ENCODE data around the gene TIA1. TPM values are rescaled to one million over a fixed set of nuclear protein-coding genes. Genes with fewer than 3 reads are reported as not detected.
"Not testable (repeated sequence)": the region's sequence is repeated elsewhere in the genome, so short reads cannot be mapped to it uniquely, and the experiment has no call there.

TIA1 gene, protein sequence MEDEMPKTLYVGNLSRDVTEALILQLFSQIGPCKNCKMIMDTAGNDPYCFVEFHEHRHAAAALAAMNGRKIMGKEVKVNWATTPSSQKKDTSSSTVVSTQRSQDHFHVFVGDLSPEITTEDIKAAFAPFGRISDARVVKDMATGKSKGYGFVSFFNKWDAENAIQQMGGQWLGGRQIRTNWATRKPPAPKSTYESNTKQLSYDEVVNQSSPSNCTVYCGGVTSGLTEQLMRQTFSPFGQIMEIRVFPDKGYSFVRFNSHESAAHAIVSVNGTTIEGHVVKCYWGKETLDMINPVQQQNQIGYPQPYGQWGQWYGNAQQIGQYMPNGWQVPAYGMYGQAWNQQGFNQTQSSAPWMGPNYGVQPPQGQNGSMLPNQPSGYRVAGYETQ
- total RNA-seq (100 to 1,000 TPM in 4 of 5 donors, 10 to 100 TPM in 1; 94.4 to 154 (median 148) TPM), total RNA-seq (51.2 to 219 (median 112) reads per million in 29 experiments)
- 172 TPM for total RNA-seq (2013)

- Histone ChIP-seq H3K27me3 (replicated peaks in 1 of 2; ENCODE audit: control insufficient read depth in 2 of 2, extremely low read depth in 1 of 2, insufficient read depth in 2 of 2, low read length in 1 of 2) (no peaks in the 10 kb centered on the region), H3K36me3 (ENCODE audit: control insufficient read depth in 2 of 2, extremely low read depth in 1 of 2, insufficient read depth in 1 of 2, low read length in 1 of 2) (no peaks in the 10 kb centered on the region), H3K4me1 (ENCODE audit: control insufficient read depth in 1 of 2, extremely low read depth in 1 of 2, insufficient read depth in 2 of 2, low read length in 2 of 2) (peaks cover 12 to 27% of the 10 kb centered on the region in 2 experiments), H3K4me3 (ENCODE audit: control insufficient read depth in 1 of 2, extremely low read depth in 1 of 2, low read length in 1 of 2) (peak within 1 kb of the TSS; percentile 72 to 89), H3K9me3 (no peaks in the 10 kb centered on the region), H3K27ac (ENCODE audit: low read length) (peak within 1 kb of the TSS; percentile 89)
- no peaks in the 10 kb centered on the region for H3K36me3 Mint-ChIP-seq
- ChIA-PET CTCF (interaction anchor here in 1 of 2 donors (1.0 to 2.1 kb wide), 3 partner anchors 10 to 334 kb away, joined by 3 to 5 read pairs (median 4); partner anchors contain the start of genes FAM136A, MXD1 and PCYOX1), POLR2A (interaction anchor here in 1 of 2 donors (1.1 to 1.6 kb wide), 2 partner anchors 9 to 57 kb away, joined by 3 to 7 read pairs; partner anchors contain the start of genes C2orf42 and PCYOX1)
- peak; percentile 95 to 99 (median 98) for DNase-seq
- peaks cover 4% of the 10 kb centered on the region in 2 donors for H3K27me3 Mint-ChIP-seq
- peak within 1 kb of the TSS; percentile 93 to 100 (median 98) for H3K4me3 Mint-ChIP-seq
- peaks cover 41 to 48% (median 43%) of the 10 kb centered on the region in 3 donors for H3K4me1 Mint-ChIP-seq
- no peaks in the 10 kb centered on the region for H3K9me3 Mint-ChIP-seq
- H3K27ac Mint-ChIP-seq = peak within 1 kb of the TSS; percentile 98 to 99
- peak; percentile 96 to 98 (median 97) for ATAC-seq (replicated peaks in 1 of 4)
- WGBS (ENCODE audit: insufficient coverage) = 0% methylated on average over 39 of the region's 47 CpGs
Observed at GRCh38 chr2:70248181-70248847, at the start of gene TIA1. Gene TIA1, minus strand, starts transcription at chr2:70248628. Its CDS starts 198 bp downstream, at chr2:70248430.

- H3K27me3 Mint-ChIP-seq; CTCF ChIA-PET; H3K9me3 Mint-ChIP-seq; H3K27me3 ChIP-seq (replicated peaks in 1 of 2; ENCODE audit: control insufficient read depth in 2 of 2, extremely low read depth in 1 of 2, insufficient read depth in 2 of 2, low read length in 1 of 2); ATAC-seq (replicated peaks in 1 of 4); H3K27ac ChIP-seq (ENCODE audit: low read length); H3K4me3 Mint-ChIP-seq; DNase-seq; POLR2A ChIA-PET; H3K4me3 ChIP-seq (ENCODE audit: control insufficient read depth in 1 of 2, extremely low read depth in 1 of 2, low read length in 1 of 2); H3K9me3 ChIP-seq; H3K27ac Mint-ChIP-seq: not testable (repeated sequence)
- Mint-ChIP-seq H3K4me1 (peaks cover 20 to 38% (median 29%) of the 10 kb centered on the region in 3 donors), H3K36me3 (peaks cover 19% of the 10 kb centered on the region)
- no CpG with 5 or more reads among the region's 4 CpGs for WGBS (ENCODE audit: insufficient coverage)
- peaks cover 3 to 14% of the 10 kb centered on the region in 2 donors for H3K36me3 ChIP-seq (ENCODE audit: control insufficient read depth in 2 of 2, extremely low read depth in 1 of 2, insufficient read depth in 1 of 2, low read length in 1 of 2)
- peaks cover 6 to 24% of the 10 kb centered on the region in 2 experiments for H3K4me1 ChIP-seq (ENCODE audit: control insufficient read depth in 1 of 2, extremely low read depth in 1 of 2, insufficient read depth in 2 of 2, low read length in 2 of 2)
Observed at GRCh38 chr2:70297828-70298227, 49.4 kb upstream of the TIA1 start.

- no peak for ATAC-seq (replicated peaks in 1 of 4)
- Histone ChIP-seq H3K4me3 (ENCODE audit: control insufficient read depth in 1 of 2, extremely low read depth in 1 of 2, low read length in 1 of 2) (no peak overlapping the region), H3K9me3 (no peaks in the 10 kb centered on the region), H3K4me1 (ENCODE audit: control insufficient read depth in 1 of 2, extremely low read depth in 1 of 2, insufficient read depth in 2 of 2, low read length in 2 of 2) (peaks cover 0 to 4% of the 10 kb centered on the region in 2 experiments), H3K27ac (ENCODE audit: low read length) (no peak overlapping the region), H3K36me3 (ENCODE audit: control insufficient read depth in 2 of 2, extremely low read depth in 1 of 2, insufficient read depth in 1 of 2, low read length in 1 of 2) (peaks cover 11 to 80% of the 10 kb centered on the region in 2 donors), H3K27me3 (replicated peaks in 1 of 2; ENCODE audit: control insufficient read depth in 2 of 2, extremely low read depth in 1 of 2, insufficient read depth in 2 of 2, low read length in 1 of 2) (no peaks in the 10 kb centered on the region)
- no peak for DNase-seq
- ChIA-PET CTCF (interaction anchor here (0.5 to 1.9 kb wide), 4 partner anchors 10 to 635 kb away, joined by 3 to 5 read pairs (median 4); partner anchors contain the start of genes FAM136A (in 1 of the 2) and SNRPG (in 1 of the 2)), POLR2A (interaction anchor here in 1 of 2 donors (0.6 to 1.3 kb wide), 3 partner anchors 10 to 302 kb away, joined by 4 to 20 read pairs (median 5); partner anchors contain the start of gene SNRPG)
- H3K4me1 Mint-ChIP-seq = peaks cover 49 to 56% (median 53%) of the 10 kb centered on the region in 3 donors
- no peak overlapping the region for H3K4me3 Mint-ChIP-seq
- WGBS (ENCODE audit: insufficient coverage) = no CpG with 5 or more reads among the region's 5 CpGs
- no peaks in the 10 kb centered on the region for H3K9me3 Mint-ChIP-seq
- peak overlapping the region; percentile 4 to 9 for H3K27ac Mint-ChIP-seq
- no peaks in the 10 kb centered on the region for H3K27me3 Mint-ChIP-seq
- peaks cover 62% of the 10 kb centered on the region for H3K36me3 Mint-ChIP-seq
Observed at GRCh38 chr2:70283500-70284191, 35.2 kb upstream of the TIA1 start.

DNA sequence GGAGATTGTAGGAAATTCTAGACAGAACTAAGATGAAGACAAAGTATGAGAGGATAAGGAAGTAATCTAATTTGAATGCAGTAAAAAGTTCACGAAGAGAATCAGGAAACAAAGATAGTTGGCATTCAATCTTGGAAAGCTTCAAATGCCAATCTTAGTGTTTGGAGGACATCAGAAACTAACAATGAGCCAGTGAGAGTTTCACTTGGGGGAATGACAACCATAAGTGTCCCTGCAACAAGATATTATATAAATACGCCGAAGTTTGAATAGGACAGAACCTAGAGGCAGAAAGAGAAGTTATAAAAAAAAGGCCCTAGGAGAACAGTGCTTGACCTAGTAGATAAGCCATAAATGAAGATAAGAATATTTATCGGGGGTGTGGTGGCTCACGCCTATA, 34.0 kb upstream of the TIA1 start:
- ChIA-PET CTCF (interaction anchor here in 1 of 2 donors (0.6 kb wide), 1 partner anchor 265 kb away, joined by 3 read pairs; no protein-coding TSS in a partner anchor), POLR2A (interaction anchor here in 1 of 2 donors (0.6 kb wide), 1 partner anchor 395 kb away, joined by 7 read pairs; no protein-coding TSS in a partner anchor)
- H3K27me3 Mint-ChIP-seq = no peaks in the 10 kb centered on the region
- Histone ChIP-seq H3K36me3 (ENCODE audit: control insufficient read depth in 2 of 2, extremely low read depth in 1 of 2, insufficient read depth in 1 of 2, low read length in 1 of 2) (peaks cover 15 to 79% of the 10 kb centered on the region in 2 donors), H3K27ac (ENCODE audit: low read length) (no peak overlapping the region), H3K9me3 (no peaks in the 10 kb centered on the region), H3K4me1 (ENCODE audit: control insufficient read depth in 1 of 2, extremely low read depth in 1 of 2, insufficient read depth in 2 of 2, low read length in 2 of 2) (peaks cover 0 to 4% of the 10 kb centered on the region in 2 experiments), H3K27me3 (replicated peaks in 1 of 2; ENCODE audit: control insufficient read depth in 2 of 2, extremely low read depth in 1 of 2, insufficient read depth in 2 of 2, low read length in 1 of 2) (no peaks in the 10 kb centered on the region), H3K4me3 (ENCODE audit: control insufficient read depth in 1 of 2, extremely low read depth in 1 of 2, low read length in 1 of 2) (no peak overlapping the region)
- WGBS (ENCODE audit: insufficient coverage) = 100% methylated on average over 1 of the region's 5 CpGs
- no peaks in the 10 kb centered on the region for H3K9me3 Mint-ChIP-seq
- peaks cover 42 to 51% (median 44%) of the 10 kb centered on the region in 3 donors for H3K4me1 Mint-ChIP-seq
- no peak overlapping the region for H3K4me3 Mint-ChIP-seq
- ATAC-seq (replicated peaks in 1 of 4) = no peak
- H3K36me3 Mint-ChIP-seq = peaks cover 61% of the 10 kb centered on the region
- peak overlapping the region; percentile 44 to 50 for H3K27ac Mint-ChIP-seq
- no peak for DNase-seq

DNA sequence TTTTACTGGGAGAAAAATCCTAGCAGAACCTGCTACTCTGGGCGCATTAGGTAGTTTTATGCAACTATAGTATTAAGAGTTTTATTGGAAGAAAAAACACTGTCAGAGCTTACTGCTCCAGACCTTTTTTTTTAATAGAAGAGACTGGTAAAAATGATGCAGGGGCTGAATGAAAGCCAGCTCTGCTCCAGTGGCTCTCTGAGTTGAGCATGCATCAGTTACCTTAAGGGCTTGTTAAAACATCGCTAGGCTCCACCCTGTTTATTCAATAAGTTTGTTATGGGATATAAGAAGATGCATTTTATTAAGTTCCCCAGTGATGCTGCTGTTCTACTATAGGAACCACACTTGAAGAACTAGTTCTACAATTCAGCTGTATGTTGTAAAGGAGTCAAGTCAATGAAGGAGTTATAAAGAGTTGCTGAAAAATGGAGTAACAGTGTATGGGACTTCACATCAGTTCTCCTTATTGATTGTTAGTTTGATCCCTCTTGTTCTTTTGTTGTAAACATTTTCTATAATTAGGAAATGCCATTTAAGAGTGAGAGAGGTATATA, 31.9 kb upstream of the TIA1 start:
- Histone ChIP-seq H3K27me3 (replicated peaks in 1 of 2; ENCODE audit: control insufficient read depth in 2 of 2, extremely low read depth in 1 of 2, insufficient read depth in 2 of 2, low read length in 1 of 2) (no peaks in the 10 kb centered on the region), H3K9me3 (no peaks in the 10 kb centered on the region), H3K4me3 (ENCODE audit: control insufficient read depth in 1 of 2, extremely low read depth in 1 of 2, low read length in 1 of 2) (no peak overlapping the region), H3K36me3 (ENCODE audit: control insufficient read depth in 2 of 2, extremely low read depth in 1 of 2, insufficient read depth in 1 of 2, low read length in 1 of 2) (peaks cover 20 to 76% of the 10 kb centered on the region in 2 donors), H3K27ac (ENCODE audit: low read length) (no peak overlapping the region), H3K4me1 (ENCODE audit: control insufficient read depth in 1 of 2, extremely low read depth in 1 of 2, insufficient read depth in 2 of 2, low read length in 2 of 2) (peaks cover 0 to 4% of the 10 kb centered on the region in 2 experiments)
- Mint-ChIP-seq H3K4me1 (peaks cover 23 to 31% (median 25%) of the 10 kb centered on the region in 3 donors), H3K36me3 (peaks cover 55% of the 10 kb centered on the region), H3K27me3 (no peaks in the 10 kb centered on the region), H3K27ac (peak overlapping the region in 1 of 2 donors; percentile 68), H3K4me3 (no peak overlapping the region), H3K9me3 (no peaks in the 10 kb centered on the region)
- DNase-seq = no peak
- WGBS (ENCODE audit: insufficient coverage) = 80% methylated on average over 1 of the region's 2 CpGs
- ATAC-seq (replicated peaks in 1 of 4) = no peak
- ChIA-PET POLR2A (interaction anchor here in 1 of 2 donors (1.0 kb wide), 1 partner anchor 13 kb away, joined by 3 read pairs; the partner anchor contains the start of gene SNRPG), CTCF (no interaction called here)

Data from T-cell (primary cell).